ENCODE measurements around the gene TYMP. TPM values are rescaled to one million over a fixed set of nuclear protein-coding genes. Genes with fewer than 3 reads are reported as not detected.

The TYMP gene
- total and polyA plus RNA-seq, 2 of the 4 experiments (the other 2 are of a cell fraction), result 0.18 to 0.74 TPM

DNA sequence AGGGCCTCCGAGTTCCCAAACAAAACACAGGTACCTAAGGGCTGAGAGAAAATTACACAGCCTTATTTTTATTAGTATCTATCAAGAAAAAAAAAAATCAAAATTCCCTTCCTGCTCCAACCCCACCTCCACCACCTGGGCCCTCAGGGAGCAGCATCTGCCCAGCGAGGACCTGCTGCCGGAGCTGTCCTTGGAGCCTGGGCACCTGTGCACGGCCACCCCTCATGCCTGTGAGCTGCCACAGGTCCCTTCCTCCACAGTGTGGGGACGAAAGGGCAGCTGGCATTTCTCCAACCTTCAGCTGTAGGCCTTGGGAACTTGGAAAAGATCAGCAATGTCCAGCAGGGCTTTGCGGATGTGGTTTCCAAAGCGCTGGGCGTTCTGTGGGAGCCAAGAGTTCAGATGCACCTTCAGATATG, 39.2 kb upstream of the TYMP start:
- H4K20me1 ChIP-seq (ENCODE audit: insufficient read depth, low read length), result no peaks in the 10 kb centered on the region
- peaks cover 7% of the 10 kb centered on the region; the same call in 1 of the 2 replicates for H3K27me3 ChIP-seq (ENCODE audit: control insufficient read depth, insufficient read depth, low read length)
- no peak overlapping the region for H2AK9ac ChIP-seq (replicated peaks; ENCODE audit: low read depth, low read length, poor library complexity)
- no peaks in the 10 kb centered on the region; the same call in 1 of the 2 replicates for H3K36me3 ChIP-seq (ENCODE audit: control insufficient read depth, insufficient read depth, low read length)
- no peak overlapping the region for H3K18ac ChIP-seq (ENCODE audit: low read depth, low read length)
- ChIA-PET CTCF (no interaction called here), POLR2A (ENCODE audit: unreplicated experiment) (no interaction called here)
- H2BK120ac ChIP-seq (ENCODE audit: low read depth, low read length), result no peak overlapping the region
- ATAC-seq (ENCODE audit: low read depth) (no peak), DNase-seq (no peak)
- no peak overlapping the region for H3K23ac ChIP-seq (ENCODE audit: low read depth, low read length)
- H3K4me3 ChIP-seq (ENCODE audit: insufficient read depth, low read depth, low read length), result no peak overlapping the region
- no peak overlapping the region for H2AK5ac ChIP-seq (ENCODE audit: low read depth, low read length)
- TF ChIP-seq CHD1 (IDR thresholded peaks at IDR 0.05; ENCODE audit: low read depth, low read length), result no peak
- TF ChIP-seq RFX5 (IDR thresholded peaks at IDR 0.05; ENCODE audit: low read depth, low read length), result no peak
- no peak for TF ChIP-seq ELK1 (IDR thresholded peaks at IDR 0.05; ENCODE audit: borderline replicate concordance, low read depth, low read length)
- no peak for TF ChIP-seq POLR2A (IDR thresholded peaks at IDR 0.05; ENCODE audit: low read depth, low read length)
- no peak for TF ChIP-seq CEBPB (IDR thresholded peaks at IDR 0.05; ENCODE audit: low read depth, low read length)
- TF ChIP-seq FOS (IDR thresholded peaks at IDR 0.05; ENCODE audit: low read depth, low read length), result no peak
- no peak for TF ChIP-seq MXI1 (IDR thresholded peaks at IDR 0.05; ENCODE audit: borderline replicate concordance, low read depth, low read length)
- no peak for TF ChIP-seq SMC3 (IDR thresholded peaks at IDR 0.05; ENCODE audit: low read depth, low read length)
- TF ChIP-seq RCOR1 (IDR thresholded peaks at IDR 0.05; ENCODE audit: insufficient replicate concordance, low read length), result no peak
- TF ChIP-seq, protein P1, sequence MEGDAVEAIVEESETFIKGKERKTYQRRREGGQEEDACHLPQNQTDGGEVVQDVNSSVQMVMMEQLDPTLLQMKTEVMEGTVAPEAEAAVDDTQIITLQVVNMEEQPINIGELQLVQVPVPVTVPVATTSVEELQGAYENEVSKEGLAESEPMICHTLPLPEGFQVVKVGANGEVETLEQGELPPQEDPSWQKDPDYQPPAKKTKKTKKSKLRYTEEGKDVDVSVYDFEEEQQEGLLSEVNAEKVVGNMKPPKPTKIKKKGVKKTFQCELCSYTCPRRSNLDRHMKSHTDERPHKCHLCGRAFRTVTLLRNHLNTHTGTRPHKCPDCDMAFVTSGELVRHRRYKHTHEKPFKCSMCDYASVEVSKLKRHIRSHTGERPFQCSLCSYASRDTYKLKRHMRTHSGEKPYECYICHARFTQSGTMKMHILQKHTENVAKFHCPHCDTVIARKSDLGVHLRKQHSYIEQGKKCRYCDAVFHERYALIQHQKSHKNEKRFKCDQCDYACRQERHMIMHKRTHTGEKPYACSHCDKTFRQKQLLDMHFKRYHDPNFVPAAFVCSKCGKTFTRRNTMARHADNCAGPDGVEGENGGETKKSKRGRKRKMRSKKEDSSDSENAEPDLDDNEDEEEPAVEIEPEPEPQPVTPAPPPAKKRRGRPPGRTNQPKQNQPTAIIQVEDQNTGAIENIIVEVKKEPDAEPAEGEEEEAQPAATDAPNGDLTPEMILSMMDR (conservative IDR thresholded peaks at IDR 0.05; ENCODE audit: low read depth, low read length), result no peak
- no peak for TF ChIP-seq RAD21 (IDR thresholded peaks at IDR 0.05; ENCODE audit: low read length)
- TF ChIP-seq NFE2L2 (IDR thresholded peaks at IDR 0.05; ENCODE audit: low read depth, low read length), result no peak
- no peak for TF ChIP-seq BHLHE40 (IDR thresholded peaks at IDR 0.05; ENCODE audit: low read depth, low read length)
- TF ChIP-seq MAZ (IDR thresholded peaks at IDR 0.05; ENCODE audit: borderline replicate concordance, low read depth, low read length), result no peak
- TF ChIP-seq MAFK (IDR thresholded peaks at IDR 0.05; ENCODE audit: low read depth, low read length), result no peak
- TF ChIP-seq USF2 (IDR thresholded peaks at IDR 0.05; ENCODE audit: low read depth, low read length), result no peak
- H2AFZ ChIP-seq (replicated peaks; ENCODE audit: low read length, poor library complexity), result no peak overlapping the region
- dilution Hi-C loops (cut with HindIII; ENCODE audit: low sequenced_read_pairs, unreplicated experiment), result no loop called here
- H2BK20ac ChIP-seq (ENCODE audit: low read depth, low read length), result no peak overlapping the region
- no peak overlapping the region for H3K4ac ChIP-seq (ENCODE audit: low read depth, low read length)
- no peak overlapping the region for H3K14ac ChIP-seq (replicated peaks; ENCODE audit: low read depth, low read length)
- H4K91ac ChIP-seq (ENCODE audit: insufficient read depth, low read depth, low read length), result no peak overlapping the region
- H3K56ac ChIP-seq (ENCODE audit: extremely low read depth, insufficient read depth, low read length), result no peak overlapping the region
- H3K27ac ChIP-seq (ENCODE audit: insufficient read depth, low read length), result no peak overlapping the region
- no peak overlapping the region for H3K9ac ChIP-seq (ENCODE audit: low read depth, low read length)
- no peaks in the 10 kb centered on the region for H3K4me1 ChIP-seq (ENCODE audit: control insufficient read depth, insufficient read depth, low read length)
- H2BK15ac ChIP-seq (ENCODE audit: low read depth, low read length), result no peak overlapping the region
- H3K9me3 ChIP-seq (ENCODE audit: control insufficient read depth, insufficient read depth, low read length), result no peaks in the 10 kb centered on the region
- in situ Hi-C loops (cut with MboI; ENCODE audit: low sequenced_read_pairs), result no loop called here
- no peak overlapping the region for H4K5ac ChIP-seq (ENCODE audit: low read depth, low read length)
- H4K8ac ChIP-seq (ENCODE audit: low read depth in 2 of 2, low read length in 2 of 2), result no peak overlapping the region
- intact Hi-C loops (cut with micrococcal nuclease), result no loop called here
- BruUV-seq (replicated peaks), result no TSS peak
- H3K9me1 ChIP-seq (ENCODE audit: insufficient read depth, low read length), result no peaks in the 10 kb centered on the region
- no peak overlapping the region for H2BK5ac ChIP-seq (ENCODE audit: low read depth, low read length, poor library complexity, severe bottlenecking)
- H3K4me2 ChIP-seq (ENCODE audit: low read depth, low read length), result no peak overlapping the region
- no peaks in the 10 kb centered on the region for H3K79me1 ChIP-seq (ENCODE audit: low read depth in 1 of 2, low read length in 2 of 2)
- 67% methylated on average over 1 of the region's 8 CpGs; no CpG with 5 or more reads in 1 of the 2 experiments for WGBS, 2 experiments (ENCODE audit: extremely low coverage in 2 of 2, insufficient read length in 1 of 2)
